Activated naive CD4-positive, alpha-beta T cell treated with anti-CD3 and anti-CD28 coated beads, Interleukin-2, amount 50 U/mL, for 72 hours (primary cell): Measurements from ENCODE around the gene PCSK5. TPM values are rescaled to one million over a fixed set of nuclear protein-coding genes. Genes with fewer than 3 reads are reported as not detected.
A peak's percentile ranks its signal among the peaks of the same experiment; 100 is the strongest.
"Not testable (repeated sequence)": the region's sequence is repeated elsewhere in the genome, so short reads cannot be mapped to it uniquely, and the experiment has no call there.

ENCODE experiments used
- ATAC-seq, 2 donors: fragments of 150-1000 bp; cut with Tn5 transposase; 2 replicates each; pipeline ENCODE4 v1.10.0; 2021; ENCODE audit warnings: mild to moderate bottlenecking in 2 of 2, moderate library complexity in 2 of 2
- DNase-seq, 2 donors: peaks; one replicate each; pipeline ENCODE4 v3.0.0; 2021 to 2022; ENCODE audit warnings: low spot score in 2 of 2
- H3K27ac Mint-ChIP-seq, 2 donors: one replicate each; pipeline ENCODE4 v1.8.0; 2022; ENCODE audit warnings: mild to moderate bottlenecking in 2 of 2, mixed read lengths in 2 of 2
- H3K36me3 Mint-ChIP-seq, 2 donors: one replicate each; pipeline ENCODE4 v1.8.0; 2022; ENCODE audit warnings: mixed read lengths in 2 of 2
- H3K9me3 Mint-ChIP-seq, 2 donors: one replicate each; pipeline ENCODE4 v1.8.0; 2022; ENCODE audit warnings: mixed read lengths in 2 of 2
- total RNA-seq, 2 donors: library from RNA; stranded (reverse); gene quantifications; one replicate each; pipeline ENCODE4 v1.2.3, GENCODE V29; 2022

PCSK5 gene
- total RNA-seq, 2 donors from 2014 or later = 1.6 to 6.3 TPM

GRCh38 chr9:76289703-76290102, 399.2 kb downstream of the PCSK5 start:
- Mint-ChIP-seq H3K36me3 (no peaks in the 10 kb centered on the region), H3K27ac (no peak overlapping the region), H3K9me3 (no peaks in the 10 kb centered on the region)
- DNase-seq = no peak
- no peak for ATAC-seq

GRCh38 chr9:76290555-76290954, 400.1 kb downstream of the PCSK5 start:
- Mint-ChIP-seq H3K36me3 (no peaks in the 10 kb centered on the region), H3K27ac (no peak overlapping the region), H3K9me3 (no peaks in the 10 kb centered on the region)
- DNase-seq (no peak), ATAC-seq (no peak)

GRCh38 chr9:76292246-76292645, 401.8 kb downstream of the PCSK5 start:
- H3K36me3 Mint-ChIP-seq = no peaks in the 10 kb centered on the region
- no peak for DNase-seq
- H3K9me3 Mint-ChIP-seq = no peaks in the 10 kb centered on the region
- no peak for ATAC-seq
- no peak overlapping the region for H3K27ac Mint-ChIP-seq

GRCh38 chr9:76292658-76293057, 402.2 kb downstream of the PCSK5 start:
- Mint-ChIP-seq H3K36me3 (no peaks in the 10 kb centered on the region), H3K27ac (no peak overlapping the region), H3K9me3 (no peaks in the 10 kb centered on the region)
- no peak for ATAC-seq
- no peak for DNase-seq

- ATAC-seq (no peak), DNase-seq (no peak)
- Mint-ChIP-seq H3K27ac (no peak overlapping the region), H3K36me3 (no peaks in the 10 kb centered on the region), H3K9me3 (no peaks in the 10 kb centered on the region)
Observed at GRCh38 chr9:76294301-76294700, 403.8 kb downstream of the PCSK5 start.

DNA sequence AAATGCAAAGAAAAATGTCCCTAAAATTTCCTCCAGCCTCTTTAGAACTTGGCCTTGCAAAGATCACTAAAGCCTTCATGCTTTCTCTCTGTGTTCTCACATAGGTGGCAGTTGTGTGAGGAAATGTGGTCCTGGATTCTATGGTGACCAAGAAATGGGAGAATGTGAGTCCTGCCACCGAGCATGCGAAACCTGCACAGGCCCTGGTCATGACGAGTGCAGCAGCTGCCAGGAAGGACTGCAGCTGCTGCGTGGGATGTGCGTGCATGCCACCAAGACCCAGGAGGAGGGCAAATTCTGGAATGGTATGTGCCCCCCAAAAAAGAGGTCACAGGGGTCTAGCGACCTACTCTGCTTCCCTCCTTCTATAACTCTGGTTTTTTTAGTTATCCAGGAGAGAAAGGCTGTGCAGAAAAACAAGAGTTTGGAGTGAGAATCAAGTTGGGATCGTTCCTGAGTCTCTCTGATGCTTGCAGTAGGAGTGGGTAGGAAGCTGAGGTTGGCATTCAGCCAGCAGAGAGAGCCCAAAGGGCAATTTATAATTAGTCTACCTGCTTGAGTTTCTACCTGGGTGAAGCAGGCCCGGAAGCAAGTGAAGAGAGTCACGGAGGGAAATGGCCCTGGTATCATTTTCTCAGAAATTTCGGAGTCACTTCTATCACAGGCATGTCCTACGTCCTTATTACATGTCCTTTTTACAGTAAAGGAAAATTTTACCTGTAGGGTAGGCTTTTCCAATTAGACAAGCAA, 406.3 kb downstream of the PCSK5 start:
- Mint-ChIP-seq H3K9me3 (no peaks in the 10 kb centered on the region), H3K36me3 (no peaks in the 10 kb centered on the region), H3K27ac (no peak overlapping the region)
- DNase-seq (no peak), ATAC-seq (no peak)

DNA sequence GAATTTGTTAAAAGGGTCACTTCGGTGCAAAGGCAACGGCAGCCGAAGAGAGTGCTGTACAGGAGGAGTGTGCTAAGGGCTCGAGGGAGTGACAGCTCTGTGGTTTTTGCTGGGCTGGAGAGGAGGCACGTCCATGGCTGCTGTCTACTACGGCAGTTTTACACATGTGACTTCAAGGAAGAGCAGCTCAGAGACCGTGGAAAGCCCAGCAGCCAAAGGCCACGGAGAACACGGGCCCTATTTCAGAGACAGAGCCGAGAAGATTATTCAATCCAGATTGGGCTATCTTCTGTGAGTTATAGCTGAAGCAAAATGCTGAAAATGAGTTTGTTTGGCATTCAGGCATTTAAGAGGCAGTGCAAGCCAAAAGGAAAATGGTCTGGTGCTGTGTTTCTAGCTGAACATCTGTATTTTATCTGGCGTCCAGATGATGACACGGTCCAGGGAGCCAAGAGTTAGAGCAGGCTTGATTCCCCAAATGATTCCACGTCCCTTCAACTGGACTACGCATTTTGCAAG, 407.3 kb downstream of the PCSK5 start:
- DNase-seq = no peak
- Mint-ChIP-seq H3K36me3 (no peaks in the 10 kb centered on the region), H3K27ac (no peak overlapping the region), H3K9me3 (no peaks in the 10 kb centered on the region)
- no peak for ATAC-seq

GRCh38 chr9:76298521-76299144, 408.2 kb downstream of the PCSK5 start:
- no peaks in the 10 kb centered on the region for H3K36me3 Mint-ChIP-seq
- no peaks in the 10 kb centered on the region for H3K9me3 Mint-ChIP-seq
- ATAC-seq = no peak
- no peak for DNase-seq
- no peak overlapping the region for H3K27ac Mint-ChIP-seq

GRCh38 chr9:76302543-76302942, 412.1 kb downstream of the PCSK5 start:
- no peaks in the 10 kb centered on the region for H3K36me3 Mint-ChIP-seq
- no peaks in the 10 kb centered on the region for H3K9me3 Mint-ChIP-seq
- no peak overlapping the region for H3K27ac Mint-ChIP-seq
- no peak for ATAC-seq
- DNase-seq = no peak

DNA sequence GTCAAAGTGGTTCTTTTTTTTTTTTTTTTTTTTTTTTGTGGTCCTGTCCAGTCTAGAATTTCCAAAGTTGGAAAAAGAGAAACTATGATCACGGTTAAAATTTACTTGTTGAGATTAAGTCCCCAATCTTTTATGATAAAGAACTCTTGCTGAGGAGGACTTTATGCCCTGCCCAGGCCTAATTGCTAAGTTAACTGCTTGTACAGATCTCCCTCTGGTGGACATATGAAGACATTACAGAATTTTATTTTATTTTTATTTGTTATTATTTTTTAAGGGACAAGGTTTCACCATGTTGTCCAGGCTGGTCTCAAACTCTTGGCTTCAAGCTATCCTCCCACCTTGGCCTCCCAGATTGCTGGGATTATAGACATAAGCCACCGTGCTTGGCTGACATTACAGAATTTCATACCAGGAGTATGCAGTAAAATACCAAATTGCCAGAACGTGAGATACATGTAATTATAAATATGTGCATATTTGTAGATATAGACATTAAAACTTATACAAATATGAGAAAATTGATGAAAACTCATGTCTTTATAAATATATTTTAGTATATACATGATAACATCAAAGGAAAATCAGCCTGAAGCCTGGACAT, 412.6 kb downstream of the PCSK5 start:
- peak in 1 of 2 donors; percentile 55 for ATAC-seq
- Mint-ChIP-seq H3K27ac (no peak overlapping the region), H3K36me3 (no peaks in the 10 kb centered on the region), H3K9me3 (no peaks in the 10 kb centered on the region)
- no peak for DNase-seq

DNA sequence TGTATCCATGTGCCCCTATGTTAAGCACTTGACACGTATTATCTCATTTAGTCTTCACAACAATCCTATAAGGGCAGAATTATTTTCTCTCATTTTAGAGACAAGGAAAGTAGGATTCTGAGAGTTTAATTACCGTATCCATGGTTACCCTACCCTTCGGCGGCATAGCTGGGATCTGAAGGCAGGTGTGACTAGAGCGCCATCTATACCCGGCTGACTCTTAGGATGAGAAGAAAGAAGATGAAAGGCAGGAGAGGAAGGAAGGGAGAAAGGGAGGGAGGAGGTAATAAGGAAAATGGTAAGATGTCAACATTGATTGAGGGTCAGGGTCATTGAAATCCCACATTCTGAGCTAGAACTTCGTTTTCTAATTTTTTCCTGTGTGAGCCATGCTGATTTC, 416.6 kb downstream of the PCSK5 start:
- H3K36me3 Mint-ChIP-seq, ATAC-seq, DNase-seq, H3K9me3 Mint-ChIP-seq: not testable (repeated sequence)
- peak overlapping the region in 1 of 2 donors; percentile 65 for H3K27ac Mint-ChIP-seq

GRCh38 chr9:76310577-76310976, 420.1 kb downstream of the PCSK5 start:
- ATAC-seq (no peak), DNase-seq (no peak)
- Mint-ChIP-seq H3K9me3 (no peaks in the 10 kb centered on the region), H3K36me3 (no peaks in the 10 kb centered on the region), H3K27ac (no peak overlapping the region)

DNA sequence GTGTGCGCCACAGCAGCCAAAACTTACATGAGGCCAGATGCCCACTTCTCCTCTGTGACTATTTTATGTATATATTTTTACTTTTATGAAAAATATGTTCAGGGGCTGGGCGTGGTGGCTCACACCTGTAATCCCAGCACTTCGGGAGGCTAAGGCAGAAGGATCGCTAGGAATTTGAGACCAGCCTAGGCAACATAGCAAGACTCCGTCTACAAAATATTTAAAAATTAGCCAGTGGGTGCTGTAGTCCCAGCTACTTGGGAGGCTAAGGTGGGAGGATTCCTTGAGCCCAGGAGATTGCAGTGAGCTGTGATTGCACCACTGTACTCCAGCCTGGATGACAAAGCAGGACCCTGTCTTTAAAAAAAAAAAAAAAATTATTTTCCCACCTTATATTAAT, 420.5 kb downstream of the PCSK5 start:
- Mint-ChIP-seq H3K36me3 (no peaks in the 10 kb centered on the region), H3K27ac (no peak overlapping the region), H3K9me3 (no peaks in the 10 kb centered on the region)
- DNase-seq = no peak
- ATAC-seq = no peak

DNA sequence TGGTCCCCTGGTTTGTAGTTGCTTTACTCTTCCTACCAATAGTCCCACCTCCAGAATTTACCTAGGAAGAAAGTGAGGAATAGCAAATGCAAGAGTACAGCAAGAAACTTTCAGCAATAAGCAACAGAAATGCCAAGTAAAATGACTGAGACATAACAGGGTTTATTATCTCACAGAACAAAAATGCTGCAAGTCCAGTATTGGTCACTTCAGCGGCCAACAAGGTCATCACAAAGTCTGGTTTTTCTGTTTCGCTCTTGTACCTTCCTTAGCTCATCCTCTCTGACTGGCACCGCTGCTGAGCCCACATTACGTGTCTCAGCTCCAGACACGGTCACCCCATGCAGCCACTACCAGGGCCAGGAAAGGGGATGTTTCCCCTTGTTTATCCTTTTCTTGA, 421.1 kb downstream of the PCSK5 start:
- Mint-ChIP-seq H3K27ac (no peak overlapping the region), H3K9me3 (no peaks in the 10 kb centered on the region), H3K36me3 (no peaks in the 10 kb centered on the region)
- no peak for DNase-seq
- no peak for ATAC-seq

DNA sequence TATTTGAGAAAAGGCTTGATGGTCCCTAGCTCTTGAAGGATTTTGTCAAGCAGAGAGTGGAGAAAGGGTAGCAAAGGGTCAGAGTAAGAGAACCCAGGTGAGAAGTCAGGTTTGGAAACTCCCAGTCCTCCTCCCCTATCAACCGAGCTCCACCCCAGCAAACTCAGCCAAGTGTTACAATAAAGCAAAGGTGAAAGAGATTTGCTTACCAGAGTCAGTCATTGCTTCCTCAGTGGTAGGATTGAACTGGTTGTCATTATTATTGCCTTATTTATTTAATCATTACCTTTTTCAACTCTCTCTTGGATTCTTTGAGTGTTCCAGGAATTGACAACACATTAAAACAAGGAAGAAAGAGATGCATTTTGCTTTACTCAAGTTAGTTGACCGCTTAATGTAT, 423.3 kb downstream of the PCSK5 start:
- Mint-ChIP-seq H3K27ac (no peak overlapping the region), H3K9me3 (no peaks in the 10 kb centered on the region), H3K36me3 (no peaks in the 10 kb centered on the region)
- ATAC-seq (no peak), DNase-seq (no peak)

- ATAC-seq (no peak), DNase-seq (no peak)
- no peak overlapping the region for H3K27ac Mint-ChIP-seq
- no peaks in the 10 kb centered on the region for H3K36me3 Mint-ChIP-seq
- no peaks in the 10 kb centered on the region for H3K9me3 Mint-ChIP-seq
Observed at GRCh38 chr9:76314321-76314720, 423.8 kb downstream of the PCSK5 start.

DNA sequence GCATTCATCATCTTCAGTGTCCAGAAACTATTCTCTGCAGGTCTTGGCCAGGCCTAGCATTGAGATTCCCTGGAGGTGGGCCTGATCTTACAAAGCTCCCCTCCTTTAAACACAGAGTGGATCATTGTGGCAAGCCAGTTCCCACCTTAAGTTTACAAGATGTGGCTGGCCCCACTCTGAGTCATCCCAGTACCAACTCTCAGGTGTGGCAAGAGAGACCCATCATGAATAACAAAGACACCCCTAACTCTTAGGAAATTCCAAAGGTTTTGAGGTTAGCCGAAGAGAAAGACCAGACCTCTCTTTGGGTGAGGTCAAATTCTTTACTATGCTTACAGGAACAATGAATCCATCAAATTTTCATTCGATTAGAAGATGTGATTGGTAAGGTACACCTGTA, 425.6 kb downstream of the PCSK5 start:
- Mint-ChIP-seq H3K9me3 (no peaks in the 10 kb centered on the region), H3K36me3 (no peaks in the 10 kb centered on the region), H3K27ac (peak overlapping the region in 1 of 2 donors; percentile 33)
- ATAC-seq (peak in 1 of 2 donors; percentile 22), DNase-seq (no peak)

DNA sequence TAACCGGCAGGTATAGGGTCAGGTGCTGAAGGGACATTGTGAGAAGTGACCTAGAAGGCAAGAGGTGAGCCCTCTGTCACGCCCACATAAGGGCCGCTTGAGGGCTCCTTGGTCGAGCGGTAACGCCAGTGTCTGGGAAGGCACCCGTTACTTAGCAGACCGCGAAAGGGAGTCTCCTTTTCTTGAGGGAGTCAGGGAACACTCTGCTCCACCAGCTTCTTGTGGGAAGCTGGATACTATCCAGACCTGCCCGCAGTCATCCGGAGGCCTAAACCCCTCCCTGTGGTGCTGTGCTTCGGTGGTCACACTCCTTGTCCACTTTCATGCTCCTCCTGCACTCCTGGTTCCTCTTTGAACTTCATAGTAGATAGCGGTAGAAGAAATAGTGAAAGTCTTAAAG, 429.0 kb downstream of the PCSK5 start:
- not testable (repeated sequence) for H3K9me3 Mint-ChIP-seq, DNase-seq, ATAC-seq, H3K36me3 Mint-ChIP-seq, H3K27ac Mint-ChIP-seq
